ENCODE measurements around the gene LTK.
A peak's percentile ranks its signal among the peaks of the same experiment; 100 is the strongest.

LTK gene

DNA sequence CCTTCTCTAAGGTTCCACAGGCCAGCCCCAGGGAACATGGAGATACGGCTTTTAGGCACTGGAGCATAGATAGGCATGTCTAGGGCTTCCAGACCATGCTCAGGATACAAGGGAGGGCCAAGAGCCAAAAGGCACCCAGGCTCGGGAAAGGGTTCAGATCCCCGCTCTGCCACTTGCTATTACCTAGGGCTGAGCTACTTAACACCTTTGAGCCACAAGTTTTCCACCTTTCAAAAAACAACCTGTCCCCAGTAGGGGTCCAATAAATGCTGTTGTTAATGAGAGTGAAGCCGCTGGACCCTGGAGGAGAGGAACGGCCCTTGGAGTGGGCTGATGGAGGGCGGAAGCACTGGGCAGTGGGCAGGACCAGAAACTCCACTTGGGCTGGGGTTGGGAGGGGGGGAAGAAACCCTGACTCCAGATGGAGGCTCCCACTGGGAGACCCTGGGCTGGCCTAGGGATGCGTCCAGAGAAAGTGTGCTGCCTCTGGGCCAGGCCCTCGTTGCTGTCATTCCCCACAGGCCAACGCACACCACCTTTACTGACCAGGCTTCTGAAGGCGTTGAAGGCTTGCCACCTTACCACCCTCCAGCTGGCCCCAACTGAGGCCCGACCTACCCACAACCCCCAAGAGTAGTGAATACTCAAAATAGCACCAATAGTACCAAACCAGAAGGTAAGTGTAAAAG, 28.5 kb downstream of the LTK start:
- ChIA-PET CTCF (interaction anchor here (0.6 kb wide), 1 partner anchor 15 kb away, joined by 3 read pairs; no protein-coding TSS in a partner anchor), POLR2A (ENCODE audit: low non-redundant PET) (no interaction called here)
- H3K27ac ChIP-seq, result 0 out of 2 replicates have a peak overlapping the region, but pooled peaks have one; percentile 0
- TF ChIP-seq, protein P1, sequence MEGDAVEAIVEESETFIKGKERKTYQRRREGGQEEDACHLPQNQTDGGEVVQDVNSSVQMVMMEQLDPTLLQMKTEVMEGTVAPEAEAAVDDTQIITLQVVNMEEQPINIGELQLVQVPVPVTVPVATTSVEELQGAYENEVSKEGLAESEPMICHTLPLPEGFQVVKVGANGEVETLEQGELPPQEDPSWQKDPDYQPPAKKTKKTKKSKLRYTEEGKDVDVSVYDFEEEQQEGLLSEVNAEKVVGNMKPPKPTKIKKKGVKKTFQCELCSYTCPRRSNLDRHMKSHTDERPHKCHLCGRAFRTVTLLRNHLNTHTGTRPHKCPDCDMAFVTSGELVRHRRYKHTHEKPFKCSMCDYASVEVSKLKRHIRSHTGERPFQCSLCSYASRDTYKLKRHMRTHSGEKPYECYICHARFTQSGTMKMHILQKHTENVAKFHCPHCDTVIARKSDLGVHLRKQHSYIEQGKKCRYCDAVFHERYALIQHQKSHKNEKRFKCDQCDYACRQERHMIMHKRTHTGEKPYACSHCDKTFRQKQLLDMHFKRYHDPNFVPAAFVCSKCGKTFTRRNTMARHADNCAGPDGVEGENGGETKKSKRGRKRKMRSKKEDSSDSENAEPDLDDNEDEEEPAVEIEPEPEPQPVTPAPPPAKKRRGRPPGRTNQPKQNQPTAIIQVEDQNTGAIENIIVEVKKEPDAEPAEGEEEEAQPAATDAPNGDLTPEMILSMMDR (conservative IDR thresholded peaks at IDR 0.05; ENCODE audit: low read depth), result no peak
- no peak for DNase-seq (ENCODE audit: low spot score)

DNA sequence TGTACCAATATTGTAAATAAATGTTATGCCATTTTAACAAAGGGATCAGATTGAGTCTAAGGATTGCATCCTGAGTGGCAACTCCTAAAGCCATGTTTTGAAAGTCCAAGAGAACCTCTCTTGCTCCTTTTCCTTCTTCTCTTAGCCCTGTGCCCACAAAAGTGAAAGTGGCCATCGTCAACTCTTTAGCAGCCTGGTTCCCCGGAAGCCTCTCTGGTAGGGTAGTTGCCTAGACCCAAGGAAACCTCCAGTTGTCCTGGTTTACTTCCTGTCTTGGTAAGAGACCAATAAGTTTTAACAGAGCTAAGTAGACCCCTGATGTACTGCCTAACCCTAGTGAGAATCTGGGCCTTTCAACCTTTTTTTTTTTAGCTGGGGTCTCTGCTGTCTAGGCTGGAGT, 30.1 kb downstream of the LTK start:
- no peak overlapping the region for H3K27ac ChIP-seq
- TF ChIP-seq, protein P1 (conservative IDR thresholded peaks at IDR 0.05; ENCODE audit: low read depth), result no peak
- no peak for DNase-seq (ENCODE audit: low spot score)
- CTCF ChIA-PET, result no interaction called here
- POLR2A ChIA-PET (ENCODE audit: low non-redundant PET), result no interaction called here

DNA sequence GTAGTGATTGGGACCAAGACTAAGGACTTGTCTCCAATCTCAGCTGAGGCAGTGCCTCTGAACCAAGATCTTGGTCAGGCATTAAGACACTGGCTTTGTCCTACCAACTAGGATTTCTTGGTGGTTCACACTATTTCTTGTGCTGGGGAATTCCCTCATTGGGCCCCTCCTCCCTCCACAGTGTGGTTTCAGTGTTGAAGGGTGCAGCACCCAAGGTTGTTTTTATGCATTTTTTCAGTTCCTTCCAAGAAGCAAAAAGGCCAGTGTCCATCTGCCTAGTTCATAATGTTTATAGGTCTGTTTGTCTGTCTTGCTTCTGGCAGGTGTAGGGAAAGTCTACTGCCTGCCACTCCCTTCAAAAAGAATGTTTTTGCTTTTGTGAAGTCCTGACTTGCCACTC, 30.5 kb downstream of the LTK start:
- no peak for DNase-seq (ENCODE audit: low spot score)
- TF ChIP-seq, protein P1 (conservative IDR thresholded peaks at IDR 0.05; ENCODE audit: low read depth), result no peak
- ChIA-PET CTCF (no interaction called here), POLR2A (ENCODE audit: low non-redundant PET) (no interaction called here)
- H3K27ac ChIP-seq, result no peak overlapping the region

DNA sequence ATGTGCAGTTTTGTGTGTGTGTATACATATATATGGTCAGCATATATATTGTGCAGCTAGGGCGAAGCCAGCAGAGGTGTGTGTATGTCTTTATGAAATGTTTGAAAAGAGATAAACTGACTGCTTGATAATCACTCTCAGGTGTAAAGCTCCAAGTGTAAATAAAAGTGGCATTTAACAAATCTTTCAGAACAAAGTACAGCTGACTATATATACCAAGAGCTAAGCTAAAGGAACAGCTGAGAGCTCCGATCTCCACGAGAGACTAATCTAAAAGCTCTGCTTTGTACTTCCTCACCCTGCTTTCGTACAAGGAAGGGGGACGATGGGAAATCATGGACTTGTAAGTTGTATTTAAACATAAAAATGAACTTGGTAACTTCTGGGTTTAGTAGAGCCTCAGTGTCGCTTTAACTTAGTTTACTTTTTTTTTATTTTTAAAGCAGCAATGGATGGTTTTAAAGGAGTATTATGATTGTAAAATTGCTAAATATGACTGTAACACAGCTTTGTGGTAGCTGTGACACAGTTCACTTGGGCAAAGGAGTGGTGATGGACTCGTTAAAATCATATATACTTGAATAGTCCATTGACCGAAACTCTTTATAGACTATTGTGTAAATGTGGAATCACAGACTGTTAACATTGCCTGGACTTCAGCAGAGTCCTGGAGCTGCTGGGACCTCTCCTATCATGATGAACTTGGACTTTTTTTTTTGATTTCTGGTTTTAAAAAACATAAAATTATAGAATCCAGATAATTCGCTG, 31.3 kb downstream of the LTK start:
- no peak overlapping the region for H3K27ac ChIP-seq
- CTCF ChIA-PET, result interaction anchor here (0.7 to 1.2 kb wide), 2 partner anchors 12 to 17 kb away, joined by 3 read pairs; no protein-coding TSS in a partner anchor
- POLR2A ChIA-PET (ENCODE audit: low non-redundant PET), result no interaction called here
- no peak for DNase-seq (ENCODE audit: low spot score)
- TF ChIP-seq, protein P1 (conservative IDR thresholded peaks at IDR 0.05; ENCODE audit: low read depth), result no peak

DNA sequence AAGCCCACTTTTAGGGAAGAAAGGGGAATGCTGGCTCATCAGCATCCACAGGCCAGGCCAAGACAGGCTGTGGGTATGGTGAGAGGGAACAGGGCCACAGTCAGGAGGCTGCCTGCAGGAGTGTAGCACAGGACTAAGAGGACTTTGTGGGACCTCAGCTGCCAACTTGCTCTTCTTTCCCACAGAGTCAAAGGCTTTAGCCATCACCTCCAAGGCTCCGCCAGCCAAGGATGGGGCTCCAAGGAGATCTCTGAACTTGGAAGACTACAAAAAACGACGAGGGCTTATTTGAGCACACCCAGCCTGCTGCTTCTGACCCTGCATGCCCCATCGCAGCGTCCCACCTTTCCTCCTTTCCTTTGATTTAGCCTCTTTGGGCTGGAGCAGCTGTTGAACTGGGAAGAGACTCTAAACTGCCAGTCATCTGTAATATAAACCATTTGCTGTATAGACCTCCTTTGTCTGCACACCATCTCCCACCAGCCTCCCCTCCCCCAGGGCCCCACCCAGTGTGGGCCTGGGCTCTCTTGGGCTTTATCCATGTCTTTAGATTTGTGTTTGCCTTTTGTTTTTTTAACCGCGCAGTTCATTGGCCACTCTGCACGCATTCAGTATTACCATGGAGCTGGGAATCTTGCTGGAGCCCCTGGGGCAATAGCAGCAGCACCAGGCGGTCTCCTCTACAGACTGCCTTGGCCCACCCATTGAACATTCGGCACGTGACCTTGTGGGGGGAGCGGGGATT, 33.1 kb downstream of the LTK start:
- CTCF ChIA-PET, result interaction anchor here (1.2 to 1.7 kb wide), 2 partner anchors 15 kb away, joined by 3 to 6 read pairs; no protein-coding TSS in a partner anchor
- TF ChIP-seq, protein P1 (conservative IDR thresholded peaks at IDR 0.05; ENCODE audit: low read depth), result no peak
- no peak for DNase-seq (ENCODE audit: low spot score)
- H3K27ac ChIP-seq, result peak overlapping the region; percentile 1; the same call in 1 of the 2 replicates
- POLR2A ChIA-PET (ENCODE audit: low non-redundant PET), result no interaction called here

DNA sequence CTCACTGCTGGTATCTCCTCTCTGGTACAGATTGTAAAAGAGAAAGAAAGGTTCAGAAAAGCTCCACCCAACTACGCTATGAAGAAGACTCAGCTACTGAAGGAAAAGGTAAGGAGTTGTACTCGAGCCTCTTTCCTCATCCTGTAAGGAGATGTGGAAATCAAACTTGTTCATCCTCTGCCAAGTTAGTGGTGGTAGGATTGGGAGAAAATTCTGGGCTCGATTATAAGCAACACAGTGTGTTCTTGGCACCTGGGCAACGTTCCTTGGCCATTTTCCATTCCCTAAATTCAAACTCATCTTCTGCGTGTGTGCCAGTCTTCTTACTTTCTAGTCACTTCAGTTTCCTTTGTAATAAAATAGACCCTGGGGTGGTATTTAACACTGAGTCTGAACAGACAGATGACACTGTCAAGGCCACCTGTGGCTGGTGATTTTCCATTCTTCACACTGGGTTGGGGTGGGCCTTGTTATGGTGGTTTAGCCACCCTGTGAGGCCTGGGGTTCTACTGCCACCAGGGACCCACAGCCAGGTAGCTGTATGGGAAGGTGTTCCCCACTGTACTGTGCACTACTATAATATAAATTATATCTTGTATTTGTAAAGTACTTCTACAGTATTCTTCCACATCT, 37.1 kb downstream of the LTK start:
- H3K27ac ChIP-seq, result peak overlapping the region; percentile 57; the same call in 1 of the 2 replicates
- POLR2A ChIA-PET (ENCODE audit: low non-redundant PET), result no interaction called here
- DNase-seq (ENCODE audit: low spot score), result no peak
- TF ChIP-seq, protein P1 (conservative IDR thresholded peaks at IDR 0.05; ENCODE audit: low read depth), result no peak
- CTCF ChIA-PET, result interaction anchor here (0.5 to 4.0 kb wide), 3 partner anchors 8 to 95 kb away, joined by 3 to 18 read pairs (median 4); no protein-coding TSS in a partner anchor

All from RWPE1 (cell line).